ENCODE measurements around the gene KNSTRN.

KNSTRN gene

DNA sequence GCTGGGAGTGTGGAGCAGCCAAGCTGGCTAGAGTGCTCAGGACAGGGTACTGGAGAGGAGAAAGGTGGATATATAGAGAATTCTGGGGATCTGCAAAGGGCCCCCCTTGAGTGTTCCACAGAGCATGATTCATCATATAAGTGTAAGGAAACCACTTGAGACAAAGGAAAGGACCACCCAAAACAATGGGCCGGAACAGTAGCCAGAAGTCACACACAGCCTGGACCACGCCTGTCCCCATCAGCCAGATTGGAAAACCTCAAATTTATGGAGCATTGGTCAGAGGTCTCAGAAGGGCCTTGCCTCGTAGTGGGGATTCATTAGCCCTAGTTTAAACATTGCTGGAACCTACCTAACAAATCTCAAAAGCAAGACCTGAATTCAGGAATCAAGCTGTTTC lies 4.9 kb upstream of the KNSTRN start:
- H3K4me3 ChIP-seq (ENCODE audit: low read length) = no peak overlapping the region
- TF ChIP-seq, protein P1, sequence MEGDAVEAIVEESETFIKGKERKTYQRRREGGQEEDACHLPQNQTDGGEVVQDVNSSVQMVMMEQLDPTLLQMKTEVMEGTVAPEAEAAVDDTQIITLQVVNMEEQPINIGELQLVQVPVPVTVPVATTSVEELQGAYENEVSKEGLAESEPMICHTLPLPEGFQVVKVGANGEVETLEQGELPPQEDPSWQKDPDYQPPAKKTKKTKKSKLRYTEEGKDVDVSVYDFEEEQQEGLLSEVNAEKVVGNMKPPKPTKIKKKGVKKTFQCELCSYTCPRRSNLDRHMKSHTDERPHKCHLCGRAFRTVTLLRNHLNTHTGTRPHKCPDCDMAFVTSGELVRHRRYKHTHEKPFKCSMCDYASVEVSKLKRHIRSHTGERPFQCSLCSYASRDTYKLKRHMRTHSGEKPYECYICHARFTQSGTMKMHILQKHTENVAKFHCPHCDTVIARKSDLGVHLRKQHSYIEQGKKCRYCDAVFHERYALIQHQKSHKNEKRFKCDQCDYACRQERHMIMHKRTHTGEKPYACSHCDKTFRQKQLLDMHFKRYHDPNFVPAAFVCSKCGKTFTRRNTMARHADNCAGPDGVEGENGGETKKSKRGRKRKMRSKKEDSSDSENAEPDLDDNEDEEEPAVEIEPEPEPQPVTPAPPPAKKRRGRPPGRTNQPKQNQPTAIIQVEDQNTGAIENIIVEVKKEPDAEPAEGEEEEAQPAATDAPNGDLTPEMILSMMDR (conservative IDR thresholded peaks at IDR 0.05; ENCODE audit: low read length) = no peak
- no peak for DNase-seq (ENCODE audit: low read depth)

- TF ChIP-seq, protein P1 (conservative IDR thresholded peaks at IDR 0.05; ENCODE audit: low read length) = no peak
- no peak for DNase-seq (ENCODE audit: low read depth)
- no peak overlapping the region for H3K4me3 ChIP-seq (ENCODE audit: low read length)
Measured at GRCh38 chr15:40379374-40379773, 3.1 kb upstream of the KNSTRN start.

- TF ChIP-seq, protein P1 (conservative IDR thresholded peaks at IDR 0.05; ENCODE audit: low read length) = no peak
- no peak overlapping the region for H3K4me3 ChIP-seq (ENCODE audit: low read length)
- DNase-seq (ENCODE audit: low read depth) = peak; percentile 99
Measured at GRCh38 chr15:40379853-40380252, 2.7 kb upstream of the KNSTRN start.

DNA sequence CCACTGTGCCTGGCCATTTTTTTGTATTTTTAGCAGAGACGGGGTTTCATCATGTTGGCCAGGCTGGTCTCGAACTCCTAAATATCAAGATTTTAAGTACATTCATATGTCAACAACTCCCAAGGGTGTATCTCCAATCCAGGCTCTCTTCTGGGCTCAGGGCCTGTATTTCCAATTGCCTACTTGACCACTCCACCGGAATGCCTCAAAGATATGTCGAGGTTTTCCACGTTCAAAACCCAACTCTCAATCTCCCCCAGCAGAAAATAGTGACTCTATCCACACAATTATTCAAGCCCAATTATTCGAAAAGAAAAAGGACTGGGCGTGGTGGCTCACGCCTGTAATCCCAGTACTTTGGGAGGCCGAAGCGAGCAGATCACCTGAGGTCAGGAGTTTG lies 1.9 kb upstream of the KNSTRN start:
- TF ChIP-seq, protein P1 (conservative IDR thresholded peaks at IDR 0.05; ENCODE audit: low read length) = no peak
- no peak overlapping the region for H3K4me3 ChIP-seq (ENCODE audit: low read length)

DNA sequence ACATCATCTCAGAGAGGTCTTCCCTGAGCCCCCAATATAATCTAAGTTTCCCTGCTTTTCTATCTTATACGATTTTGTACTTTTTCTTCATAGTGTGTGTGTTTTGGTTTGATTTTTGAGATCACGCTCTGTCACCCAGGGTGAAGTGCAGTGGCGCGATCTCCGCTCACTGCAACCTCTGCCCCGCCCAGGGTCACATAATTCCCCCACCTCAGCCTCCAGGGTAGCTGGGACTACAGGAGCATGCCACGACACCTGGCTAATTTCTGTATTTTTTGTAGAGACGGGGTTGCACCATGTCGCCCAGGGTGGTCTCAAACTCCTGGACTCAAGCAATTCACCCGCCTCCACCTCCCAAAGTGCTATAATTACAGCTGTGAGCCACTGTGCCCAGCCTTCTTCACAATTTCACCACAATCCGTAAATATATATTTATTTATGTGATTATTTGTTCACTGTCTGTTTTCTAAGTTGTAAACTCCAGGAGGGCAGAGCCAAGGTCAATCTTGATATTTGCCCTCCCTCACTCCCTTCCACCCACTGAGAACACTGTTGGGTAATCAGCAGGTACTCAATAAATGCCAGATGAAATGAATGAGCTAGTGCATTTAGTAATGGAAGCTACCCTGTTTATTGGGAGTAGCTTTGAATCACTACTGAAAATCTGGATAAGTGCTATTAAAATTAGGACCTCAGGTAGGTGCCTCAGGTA lies 547 bp upstream of the KNSTRN start:
- TF ChIP-seq, protein P1 (conservative IDR thresholded peaks at IDR 0.05; ENCODE audit: low read length) = no peak
- H3K4me3 ChIP-seq (ENCODE audit: low read length) = no peak overlapping the region

More for the DNA sequence above, 1.9 kb upstream of the KNSTRN start:
- no peak for DNase-seq (ENCODE audit: low read depth)

DNA sequence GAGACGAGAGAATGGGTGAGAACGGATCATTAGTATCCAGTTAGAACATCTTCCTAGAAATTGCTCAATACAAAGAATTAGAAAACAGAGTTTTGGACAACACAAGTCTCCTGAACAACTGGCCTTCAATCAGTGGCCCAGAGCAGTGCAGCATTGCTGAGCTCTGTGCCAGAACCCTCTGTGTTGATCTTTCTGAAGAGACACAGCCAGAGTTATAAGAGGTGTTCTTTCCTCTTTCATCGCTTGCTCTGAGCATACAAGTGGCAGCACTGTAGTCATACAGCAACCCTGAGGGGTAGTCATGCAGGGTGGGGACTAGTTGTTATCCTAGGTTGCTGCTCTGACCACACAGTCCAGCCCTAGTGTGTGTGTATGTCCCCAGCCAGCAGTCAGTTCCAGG lies 4.0 kb downstream of the KNSTRN start:
- TF ChIP-seq, protein P1 (conservative IDR thresholded peaks at IDR 0.05; ENCODE audit: low read length) = no peak
- no peak for DNase-seq (ENCODE audit: low read depth)
- no peak overlapping the region for H3K4me3 ChIP-seq (ENCODE audit: low read length)

More for the DNA sequence above, 547 bp upstream of the KNSTRN start:
- no peak for DNase-seq (ENCODE audit: low read depth)
